WERI-Rb-1 (cell line): Measurements from ENCODE around the gene NPAS3.

Experiments used
- DNase-seq: peaks from one replicate; pipeline ENCODE4 v3.0.0-alpha.2; 2020
- H3K27ac ChIP-seq: fragments of 250-450 bp; sonication (Bioruptor Pico); 2 replicates; pipeline ENCODE4 v1.5.1; 2020; ENCODE audit warnings: mild to moderate bottlenecking, moderate library complexity
- H3K27me3 ChIP-seq: fragments of 250-450 bp; sonication (Bioruptor Pico); 2 replicates; pipeline ENCODE4 v1.5.1; 2021; ENCODE audit warnings: mild to moderate bottlenecking, low read depth, moderate library complexity; ENCODE audit not compliant: insufficient read depth, severe bottlenecking
- H3K36me3 ChIP-seq: fragments of 250-450 bp; sonication (Bioruptor Pico); 2 replicates; pipeline ENCODE4 v1.5.1; 2020; ENCODE audit warnings: mild to moderate bottlenecking, moderate library complexity
- H3K4me3 ChIP-seq: 2 replicates; pipeline ENCODE4 v1.5.1; 2011; ENCODE audit warnings: low read depth, mild to moderate bottlenecking, control low read depth, low read length
- H3K9me3 ChIP-seq: fragments of 250-450 bp; sonication (Bioruptor Pico); 2 replicates; pipeline ENCODE4 v1.5.1; 2021; ENCODE audit warnings: mild to moderate bottlenecking, moderate library complexity; ENCODE audit not compliant: severe bottlenecking
- TF ChIP-seq, protein P1 (sequence below): IDR thresholded peaks from 2 replicates; pipeline ENCODE4 v1.5.1; 2011; ENCODE audit warnings: low read depth, mild to moderate bottlenecking, control low read depth, inconsistent platforms, low read length

NPAS3 gene

DNA sequence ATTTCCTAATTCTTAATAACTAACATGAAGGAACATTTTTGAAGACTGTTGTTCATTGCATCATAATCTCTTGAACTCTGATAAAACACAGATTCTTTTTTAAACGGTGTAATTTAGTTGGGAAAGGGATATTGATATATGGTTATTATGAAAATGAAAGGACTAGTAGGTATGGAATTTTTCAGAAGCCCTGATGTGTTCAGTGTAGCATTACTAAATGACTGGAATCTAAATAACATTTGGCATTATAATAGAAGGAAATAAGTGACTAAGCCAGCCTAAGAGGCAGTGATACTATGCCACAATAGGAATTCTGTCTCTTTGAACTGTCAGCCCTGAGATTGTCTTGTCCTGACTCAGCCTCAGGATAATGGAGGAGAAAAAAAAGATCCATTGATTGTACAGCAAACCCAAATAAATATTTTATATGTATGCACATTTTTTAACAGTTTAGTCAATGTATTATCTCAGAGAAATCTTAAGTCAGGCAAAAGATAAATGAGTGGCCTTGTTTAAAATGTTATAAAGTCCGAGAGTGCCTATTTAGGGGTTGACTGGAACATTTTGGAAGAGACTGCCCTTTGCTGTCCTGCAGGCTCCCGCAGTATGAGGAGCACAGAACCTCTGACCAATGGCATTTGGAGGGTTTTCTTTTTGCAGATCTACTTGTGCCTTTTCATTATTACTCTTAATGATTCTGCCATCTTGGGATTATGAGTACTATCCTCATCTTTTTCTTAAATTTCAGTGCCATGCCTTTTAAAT lies 741.0 kb downstream of the NPAS3 start:
- no peak overlapping the region for H3K4me3 ChIP-seq
- no peaks in the 10 kb centered on the region for H3K27me3 ChIP-seq
- no peaks in the 10 kb centered on the region for H3K9me3 ChIP-seq
- TF ChIP-seq, protein P1, sequence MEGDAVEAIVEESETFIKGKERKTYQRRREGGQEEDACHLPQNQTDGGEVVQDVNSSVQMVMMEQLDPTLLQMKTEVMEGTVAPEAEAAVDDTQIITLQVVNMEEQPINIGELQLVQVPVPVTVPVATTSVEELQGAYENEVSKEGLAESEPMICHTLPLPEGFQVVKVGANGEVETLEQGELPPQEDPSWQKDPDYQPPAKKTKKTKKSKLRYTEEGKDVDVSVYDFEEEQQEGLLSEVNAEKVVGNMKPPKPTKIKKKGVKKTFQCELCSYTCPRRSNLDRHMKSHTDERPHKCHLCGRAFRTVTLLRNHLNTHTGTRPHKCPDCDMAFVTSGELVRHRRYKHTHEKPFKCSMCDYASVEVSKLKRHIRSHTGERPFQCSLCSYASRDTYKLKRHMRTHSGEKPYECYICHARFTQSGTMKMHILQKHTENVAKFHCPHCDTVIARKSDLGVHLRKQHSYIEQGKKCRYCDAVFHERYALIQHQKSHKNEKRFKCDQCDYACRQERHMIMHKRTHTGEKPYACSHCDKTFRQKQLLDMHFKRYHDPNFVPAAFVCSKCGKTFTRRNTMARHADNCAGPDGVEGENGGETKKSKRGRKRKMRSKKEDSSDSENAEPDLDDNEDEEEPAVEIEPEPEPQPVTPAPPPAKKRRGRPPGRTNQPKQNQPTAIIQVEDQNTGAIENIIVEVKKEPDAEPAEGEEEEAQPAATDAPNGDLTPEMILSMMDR = no peak
- no peaks in the 10 kb centered on the region for H3K36me3 ChIP-seq
- no peak for DNase-seq
- no peak overlapping the region for H3K27ac ChIP-seq

DNA sequence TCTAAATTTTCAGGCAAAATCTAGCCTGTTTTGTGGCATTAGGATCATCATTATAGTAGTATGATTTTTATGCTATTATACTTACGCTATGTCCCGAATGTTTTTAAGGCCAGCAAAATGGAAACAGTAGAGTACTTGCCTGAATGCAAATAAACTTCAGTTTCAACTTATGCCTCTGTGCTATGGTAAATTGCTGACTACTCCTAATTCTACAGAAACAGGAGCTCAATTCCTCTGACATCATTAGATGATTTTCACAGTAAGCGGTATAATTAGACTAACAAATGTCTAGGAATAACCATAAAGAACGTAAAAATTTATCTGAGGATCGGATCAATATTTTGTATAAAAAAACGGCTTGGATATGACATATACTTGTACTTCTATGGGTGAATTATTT lies 742.2 kb downstream of the NPAS3 start:
- Histone ChIP-seq H3K27ac (no peak overlapping the region), H3K27me3 (no peaks in the 10 kb centered on the region), H3K4me3 (no peak overlapping the region), H3K9me3 (no peaks in the 10 kb centered on the region), H3K36me3 (no peaks in the 10 kb centered on the region)
- TF ChIP-seq, protein P1 = no peak
- no peak for DNase-seq

DNA sequence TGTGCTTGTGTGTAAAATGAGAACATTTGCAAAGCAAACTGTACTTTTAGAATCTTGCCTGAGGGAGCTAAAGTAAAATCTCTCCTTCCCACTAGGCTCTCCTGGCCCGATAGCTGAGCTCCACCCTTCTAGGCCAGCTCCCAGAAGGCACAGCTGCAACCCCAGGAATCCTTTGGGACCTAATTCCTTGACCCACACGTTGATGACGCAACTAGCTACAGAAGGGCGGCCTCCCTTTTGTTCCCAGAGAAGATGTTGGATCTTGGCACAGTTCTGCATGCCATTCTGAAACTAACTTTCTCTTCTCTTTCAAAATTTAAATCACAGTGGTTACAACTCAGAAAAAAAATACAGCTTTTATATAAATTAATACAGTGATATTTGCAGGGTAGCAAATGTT lies 744.1 kb downstream of the NPAS3 start:
- TF ChIP-seq, protein P1 = no peak
- no peaks in the 10 kb centered on the region for H3K27me3 ChIP-seq
- no peak overlapping the region for H3K4me3 ChIP-seq
- no peak for DNase-seq
- no peaks in the 10 kb centered on the region for H3K36me3 ChIP-seq
- no peaks in the 10 kb centered on the region for H3K9me3 ChIP-seq
- no peak overlapping the region for H3K27ac ChIP-seq

DNA sequence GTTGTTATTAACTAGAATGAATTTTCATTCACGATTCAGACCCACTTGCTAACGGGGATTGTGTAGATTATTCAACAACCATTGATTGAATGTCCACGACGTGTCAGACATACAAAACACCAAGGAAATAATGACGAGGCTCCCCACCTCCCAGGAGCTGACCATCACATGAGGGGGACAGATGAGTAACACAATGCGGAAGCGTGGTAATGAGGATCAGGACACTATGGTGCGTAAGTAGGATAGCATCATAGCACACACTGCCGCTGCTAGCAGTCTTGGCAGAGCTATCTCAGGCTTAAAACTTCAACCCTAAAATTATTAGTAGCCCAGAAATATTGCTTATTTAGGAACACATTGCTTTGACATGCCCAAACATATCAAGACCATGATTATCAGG lies 746.3 kb downstream of the NPAS3 start:
- TF ChIP-seq, protein P1 = no peak
- no peak overlapping the region for H3K4me3 ChIP-seq
- DNase-seq = no peak
- no peaks in the 10 kb centered on the region for H3K27me3 ChIP-seq
- no peaks in the 10 kb centered on the region for H3K36me3 ChIP-seq
- no peaks in the 10 kb centered on the region for H3K9me3 ChIP-seq
- no peak overlapping the region for H3K27ac ChIP-seq

GRCh38 chr14:33685698-33686097 lies 747.0 kb downstream of the NPAS3 start:
- Histone ChIP-seq H3K27me3 (no peaks in the 10 kb centered on the region), H3K36me3 (no peaks in the 10 kb centered on the region), H3K27ac (no peak overlapping the region), H3K4me3 (no peak overlapping the region), H3K9me3 (no peaks in the 10 kb centered on the region)
- TF ChIP-seq, protein P1 = no peak
- no peak for DNase-seq

DNA sequence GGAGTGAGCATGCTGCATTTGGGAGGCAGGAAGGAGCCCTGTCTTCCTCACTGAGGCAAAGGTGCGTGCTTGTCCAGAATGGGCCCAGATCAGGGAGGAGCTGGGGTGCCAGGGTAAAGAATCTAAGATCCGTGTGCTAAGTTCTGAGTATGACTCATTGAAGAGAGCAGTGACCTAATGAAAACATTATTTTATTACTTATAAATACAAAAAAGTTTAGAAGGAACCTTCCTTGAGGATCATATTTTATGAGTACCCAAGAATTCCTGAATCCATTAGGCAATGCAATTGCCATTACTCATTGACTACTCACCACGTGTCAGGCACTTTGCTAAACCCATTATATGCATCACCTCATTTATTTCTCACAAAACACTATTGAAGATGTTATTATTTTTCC lies 747.5 kb downstream of the NPAS3 start:
- Histone ChIP-seq H3K36me3 (no peaks in the 10 kb centered on the region), H3K27ac (no peak overlapping the region), H3K9me3 (no peaks in the 10 kb centered on the region), H3K27me3 (no peaks in the 10 kb centered on the region), H3K4me3 (no peak overlapping the region)
- no peak for DNase-seq
- TF ChIP-seq, protein P1 = no peak
